Activated naive CD8-positive, alpha-beta T cell treated with anti-CD3 and anti-CD28 coated beads, Interleukin-2, amount 50 U/mL, for 16 hours (primary cell): ENCODE data around the gene DDX31.
"Not testable (repeated sequence)": the region's sequence is repeated elsewhere in the genome, so short reads cannot be mapped to it uniquely, and the experiment has no call there.

Experiments used
- DNase-seq: peaks from one replicate; pipeline ENCODE4 v3.0.0-alpha.2; 2020; ENCODE audit warnings: low read depth, low spot score

The DDX31 gene

DNA sequence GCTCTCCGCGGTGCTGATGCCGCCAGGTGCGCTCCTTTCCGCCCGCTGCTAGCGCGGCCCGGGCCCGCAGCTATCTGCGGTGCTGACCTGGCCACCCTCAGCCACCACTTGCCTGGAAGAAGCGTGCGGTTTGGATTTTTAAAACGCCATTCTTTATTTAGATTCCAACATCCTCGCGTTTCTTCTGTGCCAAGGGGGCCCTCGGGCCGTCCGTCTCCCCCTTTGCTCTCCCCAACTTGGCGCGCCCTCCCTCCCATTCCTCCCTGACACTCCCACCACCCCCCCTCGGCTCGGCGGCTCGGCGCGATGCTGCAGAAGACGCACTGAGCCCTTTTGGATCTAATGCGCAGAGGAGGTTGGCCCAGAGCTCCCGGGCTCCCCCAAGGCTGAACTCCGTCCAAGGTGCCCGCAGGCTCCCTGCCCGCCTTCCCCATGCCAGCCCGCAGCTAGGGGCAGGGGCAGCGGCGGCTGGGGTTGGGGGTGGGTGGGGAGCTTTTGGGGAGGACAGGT lies 87.5 kb downstream of the DDX31 start, which contains the start of gene BARHL1:
TSS of gene BARHL1 (plus strand) at position 331 of the 510 bp plus-strand sequence. CDS start 192 bp downstream, outside the sequence.
- DNase-seq, result no peak

DNA sequence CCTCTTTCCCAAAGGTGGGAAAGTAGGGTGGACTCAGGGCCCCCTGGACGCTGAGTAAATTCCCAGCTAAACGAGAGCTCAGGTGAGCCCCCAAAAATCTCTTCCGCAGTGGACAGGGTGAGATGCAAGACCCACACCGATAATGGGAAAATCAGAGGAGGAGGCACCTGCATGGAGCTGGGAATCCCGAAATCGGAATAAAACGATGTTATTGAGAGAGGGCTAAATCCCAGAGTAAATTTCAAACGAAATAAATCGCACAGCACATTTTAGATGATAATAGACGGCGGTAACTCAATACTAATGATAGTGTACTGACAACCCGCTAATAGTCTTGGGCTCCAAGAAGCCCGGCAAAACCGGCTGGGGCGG lies 90.4 kb downstream of the DDX31 start:
- DNase-seq, result no peak

DNA sequence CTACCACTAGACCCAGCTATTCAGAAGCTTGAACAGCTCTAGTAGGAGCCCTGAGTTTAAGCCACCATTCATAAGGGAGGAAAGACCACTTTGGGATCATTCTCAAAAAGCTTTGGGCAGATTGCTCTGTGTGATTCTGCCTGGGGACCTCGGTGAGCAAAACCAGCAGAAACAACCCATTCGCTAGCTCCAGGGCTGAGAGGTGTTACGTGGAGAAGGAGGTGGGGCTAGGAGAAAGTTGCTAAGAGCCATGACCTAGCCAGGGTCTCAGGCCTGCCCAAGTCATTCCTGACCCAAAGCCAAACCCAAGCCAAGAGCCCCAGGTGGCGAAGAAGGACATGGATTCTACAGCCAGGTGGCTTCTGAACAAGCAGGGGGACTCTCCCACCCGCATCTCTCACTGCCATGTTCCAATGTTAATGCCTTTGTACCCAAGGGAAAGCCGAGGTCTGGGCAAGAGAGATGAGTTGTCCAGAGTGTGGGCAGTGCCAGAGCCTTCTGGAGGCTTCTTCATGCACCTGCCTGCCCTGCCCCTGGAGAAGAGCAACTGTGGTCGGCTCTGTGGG lies 91.3 kb downstream of the DDX31 start:
- no peak for DNase-seq

DNA sequence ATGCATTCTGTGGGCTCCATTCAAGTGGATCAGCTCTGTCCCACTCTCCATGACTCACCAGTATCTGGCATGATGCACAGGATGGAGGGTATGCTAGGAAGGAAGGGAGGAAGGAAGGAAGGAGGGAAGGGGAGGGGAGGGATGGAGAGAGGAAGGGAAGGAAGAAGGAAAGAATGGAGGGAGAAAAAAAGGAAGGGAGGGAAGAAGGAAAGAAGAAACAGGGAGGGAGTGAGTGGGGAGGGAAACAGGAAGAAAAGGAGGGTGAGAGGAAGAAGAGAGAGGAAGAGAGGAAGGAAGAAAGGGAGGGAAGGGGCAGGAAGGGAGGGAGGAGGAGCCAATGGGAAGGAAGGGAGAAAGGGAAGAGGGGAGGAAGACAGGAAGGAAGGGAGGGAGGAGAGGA lies 92.7 kb downstream of the DDX31 start:
- DNase-seq, result no peak

DNA sequence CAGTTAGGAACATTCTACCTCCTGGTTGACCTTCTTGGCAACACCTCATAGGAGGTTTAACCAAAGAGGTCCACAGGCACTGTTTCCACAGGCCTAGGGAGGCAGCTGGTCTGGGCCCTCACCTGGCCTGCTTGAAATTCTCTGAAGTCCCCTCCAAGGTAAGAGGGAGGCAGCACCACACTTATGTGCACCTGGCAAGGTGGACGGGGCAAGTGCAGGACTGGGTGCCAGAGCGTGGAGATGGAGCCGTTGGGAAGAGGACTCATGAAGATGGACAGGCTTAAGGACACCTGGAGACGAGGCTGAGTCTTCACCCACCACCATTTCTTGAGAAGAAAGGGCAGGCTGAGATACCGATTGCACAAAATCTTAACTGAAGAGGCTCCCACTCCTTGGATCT lies 94.0 kb downstream of the DDX31 start:
- DNase-seq, result no peak

DNA sequence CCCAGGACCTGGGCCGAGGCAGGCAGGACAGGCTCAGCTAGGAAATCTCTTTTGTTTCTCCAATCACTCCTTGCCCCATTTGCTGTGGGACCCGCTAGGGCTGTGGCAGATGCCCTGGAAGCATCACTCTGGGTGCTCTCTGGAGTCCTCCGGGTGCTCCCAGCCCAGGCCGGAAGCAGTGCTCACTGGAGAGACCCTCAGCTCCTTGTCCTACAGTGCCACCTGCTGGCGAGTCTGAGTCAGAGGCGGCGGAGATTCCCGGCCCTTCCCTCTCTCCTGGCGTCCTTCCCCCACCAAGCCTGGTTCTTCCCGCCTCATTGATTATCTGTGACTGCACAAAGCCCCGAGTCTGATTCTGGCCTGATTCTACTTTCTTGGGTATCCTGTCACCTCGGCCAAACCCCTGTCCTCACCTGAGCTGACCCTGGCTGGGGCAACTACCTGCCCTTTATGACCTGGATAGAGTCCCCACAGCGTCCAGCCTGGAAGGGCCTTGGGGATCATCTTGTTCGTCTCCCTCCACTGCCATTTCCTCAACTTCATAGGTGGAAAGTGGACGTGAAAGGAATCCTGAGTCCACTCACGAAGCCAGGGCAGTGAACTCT lies 94.7 kb downstream of the DDX31 start:
- DNase-seq, result no peak

- no peak for DNase-seq
Measured at GRCh38 chr9:132572921-132573320, 96.9 kb downstream of the DDX31 start.

- no peak for DNase-seq
Measured at GRCh38 chr9:132571806-132572600, 97.8 kb downstream of the DDX31 start.

DNA sequence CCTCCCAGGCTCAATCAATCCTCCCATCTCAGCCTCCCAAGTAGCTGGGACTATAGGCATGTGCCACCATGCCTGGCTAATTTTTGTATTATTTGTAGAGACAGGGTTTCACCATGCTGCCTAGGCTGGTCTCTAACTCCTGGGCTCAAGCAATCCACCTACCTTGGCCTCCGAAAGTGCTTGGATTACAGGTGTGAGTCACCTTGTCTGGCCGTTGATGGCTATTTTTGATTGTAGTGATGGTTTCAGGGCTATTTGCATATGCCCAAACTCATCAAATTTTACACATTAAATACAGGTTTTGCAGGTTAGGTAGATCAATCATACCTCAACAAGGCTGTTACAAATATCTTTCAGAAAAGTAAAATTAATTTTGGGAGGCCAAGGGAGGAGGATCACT lies 101.0 kb downstream of the DDX31 start:
- DNase-seq, result not testable (repeated sequence)

GRCh38 chr9:132564526-132564925 lies 105.3 kb downstream of the DDX31 start:
- DNase-seq, result no peak

GRCh38 chr9:132562306-132562573 lies 107.5 kb downstream of the DDX31 start:
- DNase-seq, result no peak

DNA sequence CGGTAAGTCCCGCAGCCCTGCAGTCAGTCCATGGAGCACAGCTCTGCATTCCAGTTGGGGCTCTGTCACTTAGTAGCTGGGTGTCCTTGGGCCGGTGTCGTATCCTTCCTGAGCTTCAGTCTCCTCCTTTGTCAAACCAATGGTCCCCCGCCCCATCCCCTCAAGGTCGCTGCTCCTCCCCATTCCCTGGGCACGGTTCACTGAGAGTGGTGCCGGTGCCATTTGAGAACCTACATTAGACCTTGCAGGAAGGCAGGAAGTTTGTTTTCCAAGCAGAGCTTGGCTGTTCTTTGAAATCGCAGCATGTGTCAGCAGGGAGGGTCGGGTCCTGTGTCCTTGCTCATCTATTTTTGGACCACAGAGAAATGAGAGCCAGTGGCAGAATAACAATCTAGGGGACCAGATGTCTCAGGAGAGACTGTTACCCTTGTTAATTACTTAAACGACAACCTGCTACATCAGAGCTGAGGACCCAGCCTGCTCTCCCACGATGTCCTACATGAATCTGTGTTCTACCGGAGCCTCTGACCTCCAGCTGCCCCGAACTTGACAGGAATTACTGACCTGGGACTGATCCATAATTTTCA lies 109.1 kb downstream of the DDX31 start:
- DNase-seq, result no peak

DNA sequence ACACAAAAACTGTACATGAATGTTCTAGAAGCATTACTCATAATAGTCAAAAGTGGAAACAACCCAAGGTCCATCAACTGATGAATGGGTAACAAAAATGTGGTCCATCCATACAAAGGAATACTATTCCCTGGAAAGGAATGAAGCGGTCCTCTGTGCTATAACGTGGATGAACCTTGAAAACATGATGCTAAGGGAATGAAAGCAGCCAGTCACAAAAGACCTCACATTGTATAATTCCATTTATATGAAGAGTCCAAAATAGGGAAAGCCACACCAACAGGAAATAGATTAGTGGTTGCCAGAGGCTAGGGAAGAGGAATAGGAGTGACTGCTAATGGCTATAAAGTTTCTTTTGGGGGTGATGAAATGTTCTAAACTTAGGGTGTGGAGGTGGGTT lies 110.1 kb downstream of the DDX31 start:
- DNase-seq, result no peak

DNA sequence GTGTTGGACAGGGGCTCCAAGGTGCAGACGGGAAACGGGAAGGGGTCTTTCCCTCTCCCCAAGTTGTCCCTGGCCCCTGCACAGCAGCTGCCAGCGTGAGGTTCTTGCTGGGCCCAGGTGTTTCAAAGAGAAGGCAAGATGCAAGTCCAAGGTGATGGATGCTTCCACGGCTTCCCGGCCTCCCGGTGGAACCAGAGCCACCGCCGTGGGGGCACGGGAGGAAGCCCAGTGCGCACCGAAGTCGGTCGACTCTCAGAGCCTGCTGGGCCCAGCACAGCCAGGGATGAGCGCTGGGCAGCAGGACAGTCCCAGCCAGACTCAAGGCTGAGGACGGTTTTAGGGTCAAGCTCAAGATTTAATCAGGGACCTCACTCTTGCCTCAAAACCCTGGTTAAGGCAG lies 112.6 kb downstream of the DDX31 start:
- no peak for DNase-seq

GRCh38 chr9:132556714-132557113 lies 113.1 kb downstream of the DDX31 start:
- no peak for DNase-seq

DNA sequence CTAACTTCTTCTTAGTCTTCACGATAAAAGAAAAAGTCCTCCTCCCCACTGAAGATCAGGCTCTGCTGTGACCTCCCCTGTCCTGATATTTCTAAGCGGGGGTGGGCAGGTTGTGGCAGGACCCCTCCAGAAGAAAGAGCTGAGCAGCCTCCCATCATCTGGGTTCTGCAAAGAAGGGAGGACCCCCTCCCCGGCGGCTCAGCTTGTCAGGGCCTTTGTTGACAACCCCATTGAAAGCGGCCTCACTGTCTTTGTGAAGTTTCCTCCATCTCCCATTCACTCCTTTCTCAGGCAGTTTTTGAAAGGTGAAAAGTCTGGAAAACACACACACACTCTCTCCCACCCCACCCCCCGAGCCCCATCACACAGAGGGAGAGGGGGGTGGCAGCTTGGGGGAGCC lies 113.5 kb downstream of the DDX31 start:
- DNase-seq, result no peak

- DNase-seq, result no peak
Measured at GRCh38 chr9:132555528-132555927, 114.3 kb downstream of the DDX31 start.

GRCh38 chr9:132554755-132555154 lies 115.0 kb downstream of the DDX31 start:
- no peak for DNase-seq

GRCh38 chr9:132552041-132552440 lies 117.7 kb downstream of the DDX31 start:
- no peak for DNase-seq

GRCh38 chr9:132551556-132551955 lies 118.2 kb downstream of the DDX31 start:
- no peak for DNase-seq

DNA sequence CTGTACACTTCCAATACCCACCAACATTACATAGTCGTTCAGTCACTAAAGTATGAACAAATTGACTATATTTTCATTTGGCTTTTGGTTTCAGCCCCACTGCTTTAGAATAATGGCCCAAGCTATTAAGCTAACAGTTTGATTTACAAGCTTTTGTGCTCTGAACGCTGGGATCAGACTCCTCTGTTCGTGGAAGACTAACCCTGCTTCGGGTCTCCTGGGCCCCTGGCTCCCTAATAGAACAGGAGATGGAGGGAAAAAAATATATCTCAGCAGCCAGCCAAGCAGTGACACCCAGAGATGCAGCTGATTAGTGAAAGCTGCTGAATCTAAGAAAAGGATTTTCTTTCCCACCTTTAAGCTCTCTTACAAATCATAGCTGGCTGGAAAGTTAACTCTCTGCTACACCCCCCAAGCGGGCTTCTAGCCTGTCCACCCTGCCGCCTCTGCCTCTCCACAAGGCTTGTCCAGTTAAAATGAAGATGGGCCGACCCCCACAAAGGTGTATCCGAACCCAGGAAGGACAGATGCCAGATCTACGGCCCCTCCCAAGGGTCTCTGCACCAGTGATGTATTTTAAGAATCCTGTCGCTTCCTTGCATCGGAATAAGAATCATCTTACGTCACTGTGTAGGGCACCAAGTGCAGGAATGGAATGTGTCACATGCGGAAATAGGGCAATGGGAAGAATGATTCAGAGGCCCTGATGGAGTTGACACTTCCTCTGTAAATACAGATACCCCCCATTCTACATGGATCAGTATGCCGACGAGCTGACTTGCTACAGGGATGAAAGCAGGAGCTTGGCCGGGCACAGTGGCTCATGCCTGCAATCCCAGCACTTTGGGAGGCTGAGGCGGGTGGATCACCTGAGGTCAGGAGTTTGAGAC lies 120.8 kb downstream of the DDX31 start:
- DNase-seq, result no peak
